GM12878 (cell line): ENCODE measurements around the gene MUSK. TPM values are rescaled to one million over a fixed set of nuclear protein-coding genes. Genes with fewer than 3 reads are reported as not detected.

Source experiments
- ATAC-seq: fragments of 200-7000 bp; cut with Tn5 transposase; 3 replicates; pipeline ENCODE4 v1.9.1; 2020; ENCODE audit warnings: mild to moderate bottlenecking, moderate library complexity
- BruUV-seq: library from RNA; stranded (reverse); fragments of 400-500 nt; replicated peaks from 2 replicates; lab custom pipeline; 2021; lab: Mats Ljungman, UMichigan
- CTCF ChIA-PET: fragments of 300-600 bp; sonication (Branson Sonifier 250); formaldehyde crosslinking; extraction: SDS; loops from one replicate; lab custom pipeline; 2021; ENCODE audit warnings: inconsistent platforms; lab: Yijun Ruan, JAX
- POLR2A ChIA-PET: fragments of 350-600 bp; formaldehyde crosslinking; extraction: SDS; loops from one replicate; lab custom pipeline; 2021; ENCODE audit warnings: inconsistent platforms; lab: Charles Lee
- RAD21 ChIA-PET: fragments of 300-600 bp; sonication (Branson Sonifier 250); formaldehyde crosslinking; loops from one replicate; lab custom pipeline; 2023; ENCODE audit warnings: antibody characterized with exemption; ENCODE audit not compliant: unreplicated experiment; lab: Charles Lee
- SMC1A ChIA-PET: fragments of 300-600 bp; sonication (Branson Sonifier 250); formaldehyde crosslinking; loops from one replicate; lab custom pipeline; 2023; ENCODE audit not compliant: unreplicated experiment, uncharacterized antibody; lab: Charles Lee
- DNase-seq: peaks from one replicate; pipeline ENCODE4 v3.0.0-alpha.2; 2011; ENCODE audit warnings: low read depth, low spot score
- FAIRE-seq: peaks from 3 replicates; lab custom pipeline; 2011; peaks lifted over from hg19 to GRCh38; lab: Jason Lieb, UNC
- H2AFZ ChIP-seq: 2 replicates; pipeline ENCODE4 v1.6.0; 2011; ENCODE audit warnings: low read depth, low read length, control low read depth; ENCODE audit not compliant: control insufficient read depth
- H3K27ac ChIP-seq: 2 replicates; pipeline ENCODE4 v1.5.1; 2011; ENCODE audit warnings: control low read depth; ENCODE audit not compliant: control insufficient read depth, insufficient read depth
- H3K27me3 ChIP-seq, 2 experiments: replicated peaks in 1 of 2; 2 replicates each; pipeline versions ENCODE4 v1.6.0 to v1.6.1; 2011; ENCODE audit warnings: low read length in 1 of 2; ENCODE audit not compliant: control insufficient read depth in 2 of 2, insufficient read depth in 2 of 2
- H3K36me3 ChIP-seq, 2 experiments: 2 replicates each; pipeline ENCODE4 v1.5.1; 2011; ENCODE audit warnings: low read length in 1 of 2; ENCODE audit not compliant: control insufficient read depth in 2 of 2, insufficient read depth in 2 of 2
- H3K4me1 ChIP-seq: 2 replicates; pipeline ENCODE4 v1.6.1; 2011; ENCODE audit warnings: mild to moderate bottlenecking, low read length, moderate library complexity, mixed read lengths; ENCODE audit not compliant: control insufficient read depth, insufficient read depth
- H3K4me2 ChIP-seq: 2 replicates; pipeline ENCODE4 v1.6.0; 2011; ENCODE audit warnings: control low read depth; ENCODE audit not compliant: control insufficient read depth, insufficient read depth
- H3K4me3 ChIP-seq: fragments of 200-600 bp; sonication (generic); 2 replicates; pipeline ENCODE4 v1.5.1; 2016
- H3K79me2 ChIP-seq: 2 replicates; pipeline ENCODE4 v1.6.0; 2011; ENCODE audit warnings: low read length; ENCODE audit not compliant: control insufficient read depth, insufficient read depth
- H3K9ac ChIP-seq: 2 replicates; pipeline ENCODE4 v1.8.0; 2011; ENCODE audit warnings: low read length, control low read depth, mixed read lengths; ENCODE audit not compliant: control insufficient read depth, insufficient read depth
- H3K9me3 ChIP-seq: replicated peaks from 3 replicates; pipeline ENCODE4 v1.5.1; 2011; ENCODE audit warnings: mild to moderate bottlenecking, low read length; ENCODE audit not compliant: control insufficient read depth, insufficient read depth
- H4K20me1 ChIP-seq: 2 replicates; pipeline ENCODE4 v1.6.0; 2011; ENCODE audit not compliant: control insufficient read depth, insufficient read depth
- CHD2 ChIP-seq: IDR thresholded peaks from 2 replicates; pipeline ENCODE4 v1.6.1; 2011; ENCODE audit warnings: low read depth, low read length, improper control_type of control experiment, borderline replicate concordance
- IKZF2 ChIP-seq, 2 experiments: fragments of 450-650 bp; IDR thresholded peaks; 2 replicates each; pipeline ENCODE4 v1.6.1; 2017; ENCODE audit warnings: mild to moderate bottlenecking in 2 of 2, moderate library complexity in 2 of 2
- RAD21 ChIP-seq: IDR thresholded peaks from 2 replicates; pipeline ENCODE4 v1.6.1; 2011; ENCODE audit warnings: mild to moderate bottlenecking, low read depth, low read length, moderate library complexity; ENCODE audit not compliant: insufficient read depth
- RUNX3 ChIP-seq: IDR thresholded peaks from 2 replicates; pipeline ENCODE4 v1.6.1; 2012; ENCODE audit warnings: low read length, inconsistent platforms
- SMC3 ChIP-seq: IDR thresholded peaks from 2 replicates; pipeline ENCODE4 v1.6.1; 2011; ENCODE audit warnings: low read length, improper control_type of control experiment, borderline replicate concordance
- SPI1 ChIP-seq: IDR thresholded peaks from 2 replicates; pipeline ENCODE4 v1.6.1; 2011; ENCODE audit warnings: low read depth, mild to moderate bottlenecking, low read length, moderate library complexity, borderline replicate concordance; ENCODE audit not compliant: insufficient read depth
- STAT1 ChIP-seq: fragments of 450-650 bp; conservative IDR thresholded peaks from 2 replicates; pipeline ENCODE4 v1.6.1; 2014; ENCODE audit warnings: antibody characterized with exemption, mild to moderate bottlenecking
- WGBS: methylation state at CpG from one replicate; pipeline ENCODE4 v1.1.6; 2016; ENCODE audit warnings: low lambda C conversion rate; ENCODE audit not compliant: insufficient replicate concordance, insufficient coverage; ENCODE audit errors: missing lambda C conversion rate; 5-methylcytosine and 5-hydroxymethylcytosine counted together
- in situ Hi-C: fragments of 300-500 bp; cut with MboI; formaldehyde crosslinking; loops from 9 replicates; pipeline ENCODE4 v1.14.3; 2018; ENCODE audit warnings: mixed read lengths
- intact Hi-C: fragments of 100-400 bp; cut with micrococcal nuclease; formaldehyde crosslinking; loops from one replicate; pipeline ENCODE4 v1.14.2; 2022; ENCODE audit not compliant: unreplicated experiment
- polyA plus RNA-seq, 11 experiments: library from polyadenylated mRNA; depleted of rRNA in 4 of 11; unstranded in 6 of 11; stranded (reverse) in 5 of 11; fragments of >200 nt; fragmentation: Nextera tagmentation in 4 of 11; fragmentation: Illumina TruSeq in 1 of 11; extraction: Ambion mirVana in 4 of 11; extraction: Trizol in 1 of 11; gene quantifications; 1 replicate in 1 of 11; 2 replicates in 10 of 11; pipeline versions ENCODE4 v1.2.1 to v1.2.3, GENCODE V29; 2011 to 2016; ENCODE audit warnings: inconsistent platforms in 2 of 11, missing spikeins in 2 of 11, low read depth in 1 of 11
- total RNA-seq, 4 experiments: library from RNA; depleted of rRNA in 3 of 4; stranded (reverse); fragments of >200 nt in 3 of 4; fragmentation: Illumina TruSeq in 1 of 4; extraction: Trizol in 1 of 4; gene quantifications; 2 replicates each; pipeline versions ENCODE4 v1.2.1 to v1.2.3, GENCODE V29; 2013 to 2021
- TF ChIP-seq, protein P1 (sequence below), 3 experiments: IDR thresholded peaks in 2 of 3; conservative IDR thresholded peaks in 1 of 3; 2 replicates each; pipeline ENCODE4 v1.5.1; 2011; ENCODE audit warnings: low read depth in 3 of 3, low read length in 3 of 3, mild to moderate bottlenecking in 3 of 3, control low read depth in 2 of 3, moderate library complexity in 2 of 3, inconsistent platforms in 1 of 3, mixed read lengths in 1 of 3; ENCODE audit not compliant: control insufficient read depth in 2 of 3, insufficient read depth in 1 of 3; ENCODE audit errors: extremely low read depth in 1 of 3

Gene MUSK
- total and polyA plus RNA-seq, 10 of the 15 experiments (the other 5 are each of a cell fraction or from before 2014, with no cell fraction given): 0.04 to 0.19 (median 0.10) TPM; not detected in 5

- Histone ChIP-seq H3K9me3 (no peaks in the 10 kb centered on the region; the same call in 2 of the 3 replicates), H3K27ac (no peak overlapping the region), H2AFZ (no peak overlapping the region), H3K36me3 (no peaks in the 10 kb centered on the region), H3K79me2 (no peaks in the 10 kb centered on the region), H3K9ac (no peak overlapping the region), H3K4me2 (no peak overlapping the region), H3K4me3 (no peak overlapping the region), H4K20me1 (no peaks in the 10 kb centered on the region), H3K27me3 (no peaks in the 10 kb centered on the region; a peak in 1 of 4 replicates), H3K4me1 (peaks cover 6% of the 10 kb centered on the region)
- in situ Hi-C loops (loop anchor here (5.0 to 25.0 kb wide), 3 partner anchors 171 to 736 kb away; no protein-coding TSS in a partner anchor), intact Hi-C loops (loop anchor here (1.0 to 10.0 kb wide), 6 partner anchors 171 to 1051 kb away; partner anchors contain the start of gene TXN)
- SMC1A ChIA-PET: interaction anchor here (0.6 to 2.3 kb wide), 19 partner anchors 12 to 722 kb away, joined by 3 to 24 read pairs (median 4); no protein-coding TSS in a partner anchor
- BruUV-seq: no TSS peak
- CTCF ChIA-PET: interaction anchor here (0.6 to 2.8 kb wide), 51 partner anchors 12 to 1820 kb away, joined by 3 to 57 read pairs (median 4); partner anchors contain the start of gene TXN
- WGBS: 12% methylated on average over 3 of the region's 3 CpGs
- POLR2A ChIA-PET: interaction anchor here (1.0 kb wide), 1 partner anchor 196 kb away, joined by 3 read pairs; no protein-coding TSS in a partner anchor
- RAD21 ChIA-PET: interaction anchor here (0.7 to 2.3 kb wide), 23 partner anchors 16 to 717 kb away, joined by 3 to 24 read pairs (median 4); partner anchors contain the start of gene TXN
- DNase-seq: peak; percentile 28
- peak; percentile 38 for ATAC-seq
- TF ChIP-seq RAD21: peak; percentile 76
- TF ChIP-seq CHD2: no peak
- peak; percentile 36; the same call in 1 of the 2 replicates for TF ChIP-seq RUNX3
- TF ChIP-seq SPI1: peak; percentile 53; the same call in 1 of the 2 replicates
- TF ChIP-seq IKZF2 (IDR thresholded peaks at IDR 0.05): 0 out of 4 replicates have a peak, but pooled peaks of 1 of the 2 experiments have one; percentile 4
- TF ChIP-seq SMC3: peak; percentile 79
- TF ChIP-seq, protein P1, sequence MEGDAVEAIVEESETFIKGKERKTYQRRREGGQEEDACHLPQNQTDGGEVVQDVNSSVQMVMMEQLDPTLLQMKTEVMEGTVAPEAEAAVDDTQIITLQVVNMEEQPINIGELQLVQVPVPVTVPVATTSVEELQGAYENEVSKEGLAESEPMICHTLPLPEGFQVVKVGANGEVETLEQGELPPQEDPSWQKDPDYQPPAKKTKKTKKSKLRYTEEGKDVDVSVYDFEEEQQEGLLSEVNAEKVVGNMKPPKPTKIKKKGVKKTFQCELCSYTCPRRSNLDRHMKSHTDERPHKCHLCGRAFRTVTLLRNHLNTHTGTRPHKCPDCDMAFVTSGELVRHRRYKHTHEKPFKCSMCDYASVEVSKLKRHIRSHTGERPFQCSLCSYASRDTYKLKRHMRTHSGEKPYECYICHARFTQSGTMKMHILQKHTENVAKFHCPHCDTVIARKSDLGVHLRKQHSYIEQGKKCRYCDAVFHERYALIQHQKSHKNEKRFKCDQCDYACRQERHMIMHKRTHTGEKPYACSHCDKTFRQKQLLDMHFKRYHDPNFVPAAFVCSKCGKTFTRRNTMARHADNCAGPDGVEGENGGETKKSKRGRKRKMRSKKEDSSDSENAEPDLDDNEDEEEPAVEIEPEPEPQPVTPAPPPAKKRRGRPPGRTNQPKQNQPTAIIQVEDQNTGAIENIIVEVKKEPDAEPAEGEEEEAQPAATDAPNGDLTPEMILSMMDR (IDR thresholded peaks at IDR 0.05 in 2 of 3, conservative IDR thresholded peaks at IDR 0.05 in 1 of 3; ENCODE audit: control insufficient read depth in 2 of 3, extremely low read depth in 1 of 3, insufficient read depth in 1 of 3, low read depth in 3 of 3, low read length in 3 of 3): peak; percentile 46 to 74 (median 55); a peak in 5 of 6 replicates
- no peak for TF ChIP-seq STAT1
- FAIRE-seq: peak; percentile 94
Observed at GRCh38 chr9:110623462-110624025, 45.0 kb upstream of the MUSK start.
